NT2/D1 (cell line): ENCODE data around the gene AFAP1L1.

ENCODE experiments used
- SUZ12 ChIP-seq: IDR thresholded peaks from 2 replicates; pipeline ENCODE4 v1.6.1; 2011; ENCODE audit not compliant: insufficient read length, insufficient read depth; ENCODE audit errors: extremely low read depth
- ZNF274 ChIP-seq: IDR thresholded peaks from 2 replicates; pipeline ENCODE4 v1.6.1; 2011; ENCODE audit warnings: mild to moderate bottlenecking, low read depth, low read length

DNA sequence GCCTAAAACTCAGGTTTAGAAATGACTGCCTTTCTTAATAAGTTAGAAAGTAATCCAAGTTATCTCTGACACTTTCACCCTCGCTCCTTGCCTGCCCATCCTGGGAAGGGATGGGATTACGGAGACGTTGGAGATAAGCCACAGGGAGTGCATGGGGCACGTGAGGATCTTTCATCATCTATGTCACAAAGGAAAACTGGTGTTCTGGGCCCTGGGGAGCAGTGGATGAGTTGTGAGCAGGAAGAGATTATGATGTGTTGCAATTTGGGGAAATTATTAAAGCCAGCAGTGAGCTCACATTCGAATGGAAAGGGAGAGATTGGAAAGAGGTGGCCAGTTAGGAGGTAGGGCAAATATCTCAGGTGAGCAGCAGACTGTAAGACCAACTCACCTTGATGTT, 12.8 kb downstream of the AFAP1L1 start:
- TF ChIP-seq SUZ12: no peak
- TF ChIP-seq ZNF274: no peak
